CD4-positive, alpha-beta T cell (primary cell): ENCODE data around the gene TMEM170A. TPM values are rescaled to one million over a fixed set of nuclear protein-coding genes. Genes with fewer than 3 reads are reported as not detected.

Experiments used
- ATAC-seq: fragments of 200-7000 bp; cut with Tn5 transposase; one replicate; pipeline ENCODE4 v1.10.0; 2022; ENCODE audit warnings: mild to moderate bottlenecking; ENCODE audit not compliant: poor library complexity
- CTCF ChIA-PET: fragments of 350-600 bp; sonication (Branson Sonifier 250); formaldehyde crosslinking; loops from one replicate; lab custom pipeline; 2021; ENCODE audit warnings: antibody characterized with exemption, inconsistent platforms; lab: Charles Lee
- POLR2A ChIA-PET: fragments of 350-600 bp; sonication (Branson Sonifier 250); formaldehyde crosslinking; loops from one replicate; lab custom pipeline; 2021; ENCODE audit warnings: antibody characterized with exemption, inconsistent platforms; lab: Charles Lee
- DNase-seq, 14 experiments: peaks; one replicate each; pipeline ENCODE4 v3.0.0-alpha.2; 2013 to 2020; ENCODE audit warnings: mixed read lengths in 2 of 14
- H3K27ac ChIP-seq, 2 donors: one replicate each; pipeline versions ENCODE4 v1.5.1 to v1.7.0; 2013; ENCODE audit warnings: low read length in 2 of 2, low read depth in 1 of 2, mild to moderate bottlenecking in 1 of 2
- H3K27me3 ChIP-seq, 2 experiments: 1 replicate in 1 of 2; 2 replicates in 1 of 2; pipeline versions ENCODE4 v1.6.1 to v1.7.0; 2013; ENCODE audit warnings: low read length in 2 of 2, control low read depth in 1 of 2, mild to moderate bottlenecking in 1 of 2, moderate library complexity in 1 of 2; ENCODE audit not compliant: insufficient read depth in 2 of 2, control insufficient read depth in 1 of 2
- H3K36me3 ChIP-seq: one replicate; pipeline ENCODE4 v1.6.1; 2013; ENCODE audit warnings: low read length, control low read depth; ENCODE audit not compliant: insufficient read depth
- H3K4me1 ChIP-seq: one replicate; pipeline ENCODE4 v1.6.1; 2013; ENCODE audit warnings: low read length, control low read depth; ENCODE audit not compliant: insufficient read depth
- H3K4me3 ChIP-seq: one replicate; pipeline ENCODE4 v1.5.1; 2013; ENCODE audit warnings: mild to moderate bottlenecking, low read length, moderate library complexity
- H3K9me3 ChIP-seq, 2 experiments: 1 replicate in 1 of 2; 2 replicates in 1 of 2; pipeline versions ENCODE4 v1.6.1 to v1.7.0; 2013; ENCODE audit warnings: low read length in 2 of 2, mild to moderate bottlenecking in 2 of 2, control low read depth in 1 of 2, moderate library complexity in 1 of 2; ENCODE audit not compliant: control insufficient read depth in 1 of 2, insufficient read depth in 1 of 2
- H3K27ac Mint-ChIP-seq: one replicate; pipeline ENCODE4 v1.8.0; 2020; ENCODE audit warnings: mixed read lengths
- H3K27me3 Mint-ChIP-seq: one replicate; pipeline ENCODE4 v1.8.0; 2021; ENCODE audit warnings: mixed read lengths
- H3K36me3 Mint-ChIP-seq: one replicate; pipeline ENCODE4 v1.8.0; 2021; ENCODE audit warnings: low read depth, mixed read lengths
- H3K4me1 Mint-ChIP-seq: one replicate; pipeline ENCODE4 v1.8.0; 2021; ENCODE audit warnings: low read depth, mixed read lengths
- H3K4me3 Mint-ChIP-seq: one replicate; pipeline ENCODE4 v1.8.0; 2020; ENCODE audit warnings: mild to moderate bottlenecking, mixed read lengths
- H3K9me3 Mint-ChIP-seq: one replicate; pipeline ENCODE4 v1.8.0; 2020; ENCODE audit warnings: mixed read lengths
- intact Hi-C, 2 experiments: fragments of 100-400 bp; cut with DNase I in 1 of 2; cut with micrococcal nuclease in 1 of 2; formaldehyde crosslinking; loops; one replicate each; pipeline versions ENCODE4 v1.15.1 to v1.9.0; 2023 to 2025; cut with DNase I, micrococcal nuclease
- total RNA-seq, 174 experiments: library from RNA in 2 of 174; stranded (reverse) in 2 of 174; gene quantifications; one replicate each; pipeline ENCODE4 v1.2.3 and lab custom pipeline; 2021 to 2026
- TF ChIP-seq, protein P1 (sequence below): fragments of 200-600 bp; IDR thresholded peaks from one replicate; pipeline ENCODE4 v1.8.0; 2022; ENCODE audit warnings: antibody characterized with exemption, mild to moderate bottlenecking

TMEM170A gene
- total RNA-seq, 2 experiments from 2014 or later: 34.3 to 37.8 TPM

DNA sequence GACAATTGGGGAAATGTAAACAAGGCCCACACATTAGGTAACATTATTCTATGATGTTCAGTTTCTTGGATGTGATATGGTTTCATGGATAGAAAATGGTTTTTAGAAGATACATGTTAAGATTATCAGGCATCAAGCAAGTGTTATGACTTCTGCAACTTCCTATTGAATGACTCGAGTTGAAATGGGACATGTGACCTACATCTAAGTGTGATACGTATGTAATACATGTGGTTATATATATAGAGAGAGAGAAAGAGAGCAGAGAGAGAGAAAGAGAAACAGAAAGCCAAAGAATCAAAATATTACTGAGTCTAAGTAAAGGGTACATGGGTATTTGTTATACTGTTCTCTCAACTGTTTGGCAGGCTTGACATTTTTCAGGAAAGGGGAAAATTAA is 1.7 kb downstream of the TMEM170A start:
- Histone ChIP-seq H3K4me3 (peak overlapping the region; percentile 87), H3K27me3 (no peaks in the 10 kb centered on the region), H3K4me1 (peaks cover 44% of the 10 kb centered on the region), H3K9me3 (no peaks in the 10 kb centered on the region), H3K36me3 (peaks cover 4% of the 10 kb centered on the region), H3K27ac (no peak overlapping the region)
- H3K9me3 Mint-ChIP-seq: no peaks in the 10 kb centered on the region
- H3K27ac Mint-ChIP-seq: peak overlapping the region; percentile 95
- intact Hi-C loops: loop anchor here (5.0 to 10.0 kb wide), 4 partner anchors 41 to 1732 kb away; partner anchors contain the start of genes GABARAPL2 (in 2 of the 2), KARS1 (in 1 of the 2), MON1B (in 1 of the 2) and SYCE1L (in 1 of the 2)
- no peaks in the 10 kb centered on the region for H3K27me3 Mint-ChIP-seq
- DNase-seq: peak in 3 of 14 experiments; percentile 65 to 73 (median 67)
- POLR2A ChIA-PET: interaction anchor here (1.0 kb wide), 1 partner anchor 185 kb away, joined by 6 read pairs; the partner anchor contains the start of genes KARS1 and TERF2IP
- TF ChIP-seq, protein P1, sequence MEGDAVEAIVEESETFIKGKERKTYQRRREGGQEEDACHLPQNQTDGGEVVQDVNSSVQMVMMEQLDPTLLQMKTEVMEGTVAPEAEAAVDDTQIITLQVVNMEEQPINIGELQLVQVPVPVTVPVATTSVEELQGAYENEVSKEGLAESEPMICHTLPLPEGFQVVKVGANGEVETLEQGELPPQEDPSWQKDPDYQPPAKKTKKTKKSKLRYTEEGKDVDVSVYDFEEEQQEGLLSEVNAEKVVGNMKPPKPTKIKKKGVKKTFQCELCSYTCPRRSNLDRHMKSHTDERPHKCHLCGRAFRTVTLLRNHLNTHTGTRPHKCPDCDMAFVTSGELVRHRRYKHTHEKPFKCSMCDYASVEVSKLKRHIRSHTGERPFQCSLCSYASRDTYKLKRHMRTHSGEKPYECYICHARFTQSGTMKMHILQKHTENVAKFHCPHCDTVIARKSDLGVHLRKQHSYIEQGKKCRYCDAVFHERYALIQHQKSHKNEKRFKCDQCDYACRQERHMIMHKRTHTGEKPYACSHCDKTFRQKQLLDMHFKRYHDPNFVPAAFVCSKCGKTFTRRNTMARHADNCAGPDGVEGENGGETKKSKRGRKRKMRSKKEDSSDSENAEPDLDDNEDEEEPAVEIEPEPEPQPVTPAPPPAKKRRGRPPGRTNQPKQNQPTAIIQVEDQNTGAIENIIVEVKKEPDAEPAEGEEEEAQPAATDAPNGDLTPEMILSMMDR: no peak
- H3K36me3 Mint-ChIP-seq: peaks cover 23% of the 10 kb centered on the region
- CTCF ChIA-PET: no interaction called here
- H3K4me1 Mint-ChIP-seq: peaks cover 58% of the 10 kb centered on the region
- H3K4me3 Mint-ChIP-seq: peak overlapping the region; percentile 96
- peak; percentile 15 for ATAC-seq

DNA sequence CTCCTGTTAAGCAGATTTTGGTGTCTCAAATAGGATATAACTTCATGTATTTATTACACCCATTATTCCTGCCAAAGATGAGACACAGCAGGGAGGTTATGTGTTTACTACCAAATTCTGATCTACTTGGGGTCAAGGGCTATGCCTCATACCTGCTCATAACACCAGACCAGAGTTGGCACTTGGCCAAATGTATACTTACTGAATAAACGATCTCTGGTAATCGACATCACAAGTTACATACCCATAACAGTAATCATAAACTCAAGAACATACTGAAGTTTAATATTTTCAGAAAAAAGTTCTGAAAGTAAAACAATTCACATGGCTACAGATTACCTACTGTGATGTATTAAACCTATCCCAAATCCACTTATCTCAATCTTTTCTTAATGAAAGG is 2.9 kb downstream of the TMEM170A start:
- peaks cover 8% of the 10 kb centered on the region for H3K36me3 ChIP-seq
- ChIA-PET CTCF (no interaction called here), POLR2A (interaction anchor here (1.0 kb wide), 1 partner anchor 186 kb away, joined by 6 read pairs; the partner anchor contains the start of genes KARS1 and TERF2IP)
- Mint-ChIP-seq H3K36me3 (peaks cover 23% of the 10 kb centered on the region), H3K9me3 (no peaks in the 10 kb centered on the region), H3K4me1 (peaks cover 69% of the 10 kb centered on the region), H3K27me3 (no peaks in the 10 kb centered on the region), H3K27ac (peak overlapping the region; percentile 25), H3K4me3 (peak overlapping the region; percentile 96)
- no peak overlapping the region for H3K27ac ChIP-seq
- ATAC-seq (no peak), DNase-seq (no peak)
- H3K9me3 ChIP-seq: no peaks in the 10 kb centered on the region
- peaks cover 51% of the 10 kb centered on the region for H3K4me1 ChIP-seq
- no peaks in the 10 kb centered on the region for H3K27me3 ChIP-seq
- TF ChIP-seq, protein P1: no peak
- H3K4me3 ChIP-seq: no peak overlapping the region
- intact Hi-C loops: loop anchor here (5.0 to 10.0 kb wide), 4 partner anchors 39 to 1733 kb away; partner anchors contain the start of genes GABARAPL2 (in 2 of the 2), KARS1 (in 1 of the 2), MON1B (in 1 of the 2) and SYCE1L (in 1 of the 2)

DNA sequence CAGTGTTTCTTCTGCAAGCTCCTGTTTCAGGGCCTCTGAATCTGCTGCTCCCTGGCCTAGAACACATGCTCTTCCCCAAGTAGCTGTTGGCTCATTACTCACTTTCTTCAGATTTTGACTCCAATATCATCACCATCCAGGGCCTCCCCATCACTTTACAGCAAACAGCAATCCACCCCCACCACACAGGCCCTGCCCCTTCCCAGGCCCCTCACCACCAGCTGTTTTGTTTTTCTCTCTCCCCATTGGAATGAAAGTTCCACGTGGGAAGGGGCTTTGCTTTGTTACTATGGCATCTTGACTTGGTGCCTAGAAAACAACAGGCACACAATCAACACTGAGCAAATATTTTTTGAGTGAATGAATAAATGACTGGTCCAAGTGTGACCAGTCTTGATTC is 4.0 kb downstream of the TMEM170A start:
- no peak overlapping the region for H3K4me3 ChIP-seq
- H3K27ac Mint-ChIP-seq: peak overlapping the region; percentile 25
- H3K27ac ChIP-seq: no peak overlapping the region
- DNase-seq: no peak
- H3K4me1 Mint-ChIP-seq: peaks cover 79% of the 10 kb centered on the region
- H3K27me3 ChIP-seq: no peaks in the 10 kb centered on the region
- peaks cover 23% of the 10 kb centered on the region for H3K36me3 Mint-ChIP-seq
- POLR2A ChIA-PET: interaction anchor here (0.9 kb wide), 1 partner anchor 27 kb away, joined by 5 read pairs; the partner anchor contains the start of gene CFDP1
- no peak overlapping the region for H3K4me3 Mint-ChIP-seq
- no peaks in the 10 kb centered on the region for H3K9me3 ChIP-seq
- H3K27me3 Mint-ChIP-seq: no peaks in the 10 kb centered on the region
- CTCF ChIA-PET: no interaction called here
- H3K36me3 ChIP-seq: peaks cover 8% of the 10 kb centered on the region
- no peak for ATAC-seq
- peaks cover 51% of the 10 kb centered on the region for H3K4me1 ChIP-seq
- TF ChIP-seq, protein P1: no peak
- intact Hi-C loops: loop anchor here (5.0 to 10.0 kb wide), 4 partner anchors 38 to 1734 kb away; partner anchors contain the start of genes GABARAPL2 (in 2 of the 2), KARS1 (in 1 of the 2), MON1B (in 1 of the 2) and SYCE1L (in 1 of the 2)
- no peaks in the 10 kb centered on the region for H3K9me3 Mint-ChIP-seq
